OCI-M2 (cell line): ENCODE data around the gene TNFAIP2.
A peak's percentile ranks its signal among the peaks of the same experiment; 100 is the strongest.

ENCODE experiments used
- DNase-seq: peaks from one replicate; lab custom pipeline; 2025; ENCODE audit not compliant: unreplicated experiment; lab: John Stamatoyannopoulos, UW

Gene TNFAIP2

GRCh38 chr14:103122947-103123633 lies at the start of gene TNFAIP2:
TNFAIP2 (plus strand) TSS chr14:103123461; CDS start chr14:103126458, 2,997 bp downstream.
- DNase-seq = no peak

GRCh38 chr14:103073876-103074728 lies 49.2 kb upstream of the TNFAIP2 start:
- no peak for DNase-seq

GRCh38 chr14:103074729-103075367 lies 48.4 kb upstream of the TNFAIP2 start:
- DNase-seq = no peak

- peak; percentile 30 for DNase-seq
Observed at GRCh38 chr14:103078420-103078749, 44.9 kb upstream of the TNFAIP2 start.

- DNase-seq = no peak
Observed at GRCh38 chr14:103078860-103079587, 44.2 kb upstream of the TNFAIP2 start.

- no peak for DNase-seq
Observed at GRCh38 chr14:103081951-103082350, 41.3 kb upstream of the TNFAIP2 start.

- DNase-seq = no peak
Observed at GRCh38 chr14:103084021-103084919, 39.0 kb upstream of the TNFAIP2 start, which contains the start of gene LBHD2. LBHD2 (plus strand) TSS chr14:103084210; CDS start chr14:103086013, 1,803 bp downstream.

- DNase-seq = no peak
Observed at GRCh38 chr14:103085106-103086091, 37.9 kb upstream of the TNFAIP2 start.

GRCh38 chr14:103086771-103087342 lies 36.4 kb upstream of the TNFAIP2 start:
- DNase-seq = no peak

- no peak for DNase-seq
Observed at GRCh38 chr14:103087343-103087835, 35.9 kb upstream of the TNFAIP2 start.

- no peak for DNase-seq
Observed at GRCh38 chr14:103088921-103089320, 34.3 kb upstream of the TNFAIP2 start.

- no peak for DNase-seq
Observed at GRCh38 chr14:103089386-103090335, 33.6 kb upstream of the TNFAIP2 start.

GRCh38 chr14:103090481-103091020 lies 32.7 kb upstream of the TNFAIP2 start:
- no peak for DNase-seq

- no peak for DNase-seq
Observed at GRCh38 chr14:103091041-103091882, 32.0 kb upstream of the TNFAIP2 start.

GRCh38 chr14:103091883-103092222 lies 31.4 kb upstream of the TNFAIP2 start:
- no peak for DNase-seq

GRCh38 chr14:103093856-103094405 lies 29.3 kb upstream of the TNFAIP2 start:
- DNase-seq = no peak
